ENCODE measurements around the gene WIPF1.
"Not testable (repeated sequence)": the region's sequence is repeated elsewhere in the genome, so short reads cannot be mapped to it uniquely, and the experiment has no call there.

- not testable (repeated sequence) for TF ChIP-seq ZNF274 (IDR thresholded peaks at IDR 0.05; ENCODE audit: low read depth, low read length); SUZ12 (IDR thresholded peaks at IDR 0.05; ENCODE audit: extremely low read depth, insufficient read depth, insufficient read length); YY1 (IDR thresholded peaks at IDR 0.05; ENCODE audit: insufficient read depth, insufficient read length)
Measured at GRCh38 chr2:174548646-174549045, 49.0 kb downstream of the WIPF1 start.

Data from NT2/D1 (cell line).